ENCODE results near the gene EXOC3. TPM values are rescaled to one million over a fixed set of nuclear protein-coding genes. Genes with fewer than 3 reads are reported as not detected.

The EXOC3 gene
- total RNA-seq, 4 donors from 2014 or later = 49.5 to 87.5 (median 59.0) TPM

GRCh38 chr5:444226-444625, 1.2 kb downstream of the EXOC3 start:
- TF ChIP-seq CTCF (IDR thresholded peaks at IDR 0.05) = no peak
- TF ChIP-seq POLR2A (IDR thresholded peaks at IDR 0.05) = no peak
- intact Hi-C loops (cut with DNase I; ENCODE audit: low total_unique reads) = no loop called here
- WGBS, 2 donors = 68 to 70% methylated on average over 8 of the region's 8 CpGs
- no peak for DNase-seq (ENCODE audit: low spot score in 2 of 2)
- H3K4me3 ChIP-seq (ENCODE audit: low read depth, poor library complexity, severe bottlenecking) = no peak overlapping the region

GRCh38 chr5:445591-445990, 2.6 kb downstream of the EXOC3 start:
- peak in 1 of 2 donors; percentile 52 for DNase-seq (ENCODE audit: low spot score in 2 of 2)
- H3K4me3 ChIP-seq (ENCODE audit: low read depth, poor library complexity, severe bottlenecking) = no peak overlapping the region
- intact Hi-C loops (cut with DNase I; ENCODE audit: low total_unique reads) = no loop called here
- no peak for TF ChIP-seq POLR2A (IDR thresholded peaks at IDR 0.05)
- TF ChIP-seq CTCF (IDR thresholded peaks at IDR 0.05) = no peak
- 91 to 95% methylated on average over 10 of the region's 10 CpGs for WGBS, 2 donors

- intact Hi-C loops (cut with DNase I; ENCODE audit: low total_unique reads) = no loop called here
- whole genome bisulfite sequencing, 2 donors = 79 to 84% methylated on average over 19 of the region's 19 CpGs
Measured at GRCh38 chr5:446066-446882, 3.3 kb downstream of the EXOC3 start.

GRCh38 chr5:446883-447263, 3.9 kb downstream of the EXOC3 start:
- no peak overlapping the region for H3K4me3 ChIP-seq (ENCODE audit: low read depth, poor library complexity, severe bottlenecking)
- intact Hi-C loops (cut with DNase I; ENCODE audit: low total_unique reads) = no loop called here
- WGBS, 2 donors = 51% methylated on average over 7 of the region's 7 CpGs
- no peak for TF ChIP-seq POLR2A (IDR thresholded peaks at IDR 0.05)
- no peak for TF ChIP-seq CTCF (IDR thresholded peaks at IDR 0.05)
- peak in 1 of 2 donors; percentile 72 for DNase-seq (ENCODE audit: low spot score in 2 of 2)

More at GRCh38 chr5:446066-446882, 3.3 kb downstream of the EXOC3 start:
- TF ChIP-seq POLR2A (IDR thresholded peaks at IDR 0.05) (no peak), CTCF (IDR thresholded peaks at IDR 0.05) (no peak)
- peak in 1 of 2 donors; percentile 79 for DNase-seq (ENCODE audit: low spot score in 2 of 2)
- no peak overlapping the region for H3K4me3 ChIP-seq (ENCODE audit: low read depth, poor library complexity, severe bottlenecking)

DNA sequence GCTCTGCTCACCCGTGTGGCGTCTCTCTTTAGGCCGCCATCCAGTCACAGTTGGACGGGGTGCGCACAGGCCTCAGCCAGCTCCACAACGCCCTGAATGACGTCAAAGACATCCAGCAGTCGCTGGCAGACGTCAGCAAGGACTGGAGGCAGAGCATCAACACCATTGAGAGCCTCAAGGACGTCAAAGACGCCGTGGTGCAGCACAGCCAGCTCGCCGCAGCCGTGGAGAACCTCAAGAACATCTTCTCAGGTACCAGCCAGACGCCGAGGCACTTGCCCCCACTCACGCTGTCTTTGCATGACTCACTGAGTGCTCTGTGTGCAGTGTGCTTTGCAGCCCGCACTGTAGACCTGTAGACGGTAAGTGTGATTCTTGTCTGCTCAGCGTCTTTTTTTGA, 4.5 kb downstream of the EXOC3 start:
- intact Hi-C loops (cut with DNase I; ENCODE audit: low total_unique reads) = no loop called here
- 83 to 91% methylated on average over 21 of the region's 21 CpGs for WGBS, 2 donors
- TF ChIP-seq CTCF (IDR thresholded peaks at IDR 0.05) = no peak
- TF ChIP-seq POLR2A (IDR thresholded peaks at IDR 0.05) = no peak
- no peak overlapping the region for H3K4me3 ChIP-seq (ENCODE audit: low read depth, poor library complexity, severe bottlenecking)
- peak in 1 of 2 donors; percentile 79 for DNase-seq (ENCODE audit: low spot score in 2 of 2)
